Hippocampal formation (tissue), 2 donors: ENCODE measurements around the gene NDST1.

Source experiments
- DNase-seq, 2 donors: peaks; one replicate each; lab custom pipeline; 2025; lab: John Stamatoyannopoulos, UW

The NDST1 gene

DNA sequence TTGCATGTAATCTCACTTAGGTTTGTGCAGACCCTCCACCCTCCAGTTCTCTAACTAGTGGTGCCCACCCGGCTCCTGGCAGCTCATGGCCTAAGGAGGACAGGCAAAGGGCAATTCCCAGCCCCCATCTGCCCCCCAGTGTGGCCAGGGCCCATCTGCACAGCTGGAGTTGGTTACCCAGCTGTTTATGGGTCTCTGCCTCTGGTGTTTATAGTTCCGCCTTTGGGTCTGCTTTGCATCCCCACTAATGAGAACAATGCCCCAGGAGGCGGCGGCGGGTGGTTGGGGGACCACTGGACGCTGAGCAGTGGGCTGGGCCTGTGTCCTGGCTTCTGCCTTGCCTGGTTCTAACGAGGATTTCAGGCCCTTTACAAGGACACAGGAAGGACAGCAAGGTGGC, 62.4 kb downstream of the NDST1 start:
- DNase-seq = no peak

DNA sequence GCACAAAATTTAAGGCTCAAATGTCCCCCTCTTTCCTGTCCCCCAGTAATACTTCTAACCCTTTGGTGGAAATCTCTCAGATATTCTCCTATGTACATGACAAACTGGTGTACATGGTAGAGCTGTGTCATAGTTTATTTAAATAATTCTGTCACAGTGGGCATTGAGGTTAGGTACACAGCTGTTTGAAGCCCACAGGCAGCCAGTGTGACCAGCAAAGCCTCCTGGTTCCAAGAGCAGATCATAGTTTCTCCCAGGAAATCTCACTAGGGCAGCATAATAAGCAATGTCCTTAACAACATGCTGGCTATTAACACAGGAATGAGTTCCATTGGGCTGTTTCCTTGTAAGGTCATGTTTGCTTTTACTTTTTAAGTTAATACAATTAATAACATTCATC, 63.9 kb downstream of the NDST1 start:
- DNase-seq = no peak

DNA sequence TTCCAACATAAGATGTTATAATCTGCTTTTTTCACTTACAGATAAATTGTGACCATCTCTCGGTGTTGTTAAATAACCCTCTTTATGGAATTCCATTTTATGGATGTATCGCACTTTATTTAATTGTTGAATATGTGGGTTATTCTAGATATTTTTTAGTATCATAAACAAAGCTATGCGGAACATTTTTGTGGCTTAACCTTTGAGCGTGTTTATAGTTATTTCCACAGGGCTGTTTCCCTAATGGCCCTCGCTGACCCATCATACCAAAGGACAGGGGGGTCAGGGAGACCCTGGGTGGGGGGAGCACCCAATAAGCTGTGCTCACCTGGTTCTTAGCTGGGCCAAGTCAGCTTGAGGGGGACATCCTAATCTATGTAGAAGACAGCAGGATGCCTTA, 65.3 kb downstream of the NDST1 start:
- no peak for DNase-seq

DNA sequence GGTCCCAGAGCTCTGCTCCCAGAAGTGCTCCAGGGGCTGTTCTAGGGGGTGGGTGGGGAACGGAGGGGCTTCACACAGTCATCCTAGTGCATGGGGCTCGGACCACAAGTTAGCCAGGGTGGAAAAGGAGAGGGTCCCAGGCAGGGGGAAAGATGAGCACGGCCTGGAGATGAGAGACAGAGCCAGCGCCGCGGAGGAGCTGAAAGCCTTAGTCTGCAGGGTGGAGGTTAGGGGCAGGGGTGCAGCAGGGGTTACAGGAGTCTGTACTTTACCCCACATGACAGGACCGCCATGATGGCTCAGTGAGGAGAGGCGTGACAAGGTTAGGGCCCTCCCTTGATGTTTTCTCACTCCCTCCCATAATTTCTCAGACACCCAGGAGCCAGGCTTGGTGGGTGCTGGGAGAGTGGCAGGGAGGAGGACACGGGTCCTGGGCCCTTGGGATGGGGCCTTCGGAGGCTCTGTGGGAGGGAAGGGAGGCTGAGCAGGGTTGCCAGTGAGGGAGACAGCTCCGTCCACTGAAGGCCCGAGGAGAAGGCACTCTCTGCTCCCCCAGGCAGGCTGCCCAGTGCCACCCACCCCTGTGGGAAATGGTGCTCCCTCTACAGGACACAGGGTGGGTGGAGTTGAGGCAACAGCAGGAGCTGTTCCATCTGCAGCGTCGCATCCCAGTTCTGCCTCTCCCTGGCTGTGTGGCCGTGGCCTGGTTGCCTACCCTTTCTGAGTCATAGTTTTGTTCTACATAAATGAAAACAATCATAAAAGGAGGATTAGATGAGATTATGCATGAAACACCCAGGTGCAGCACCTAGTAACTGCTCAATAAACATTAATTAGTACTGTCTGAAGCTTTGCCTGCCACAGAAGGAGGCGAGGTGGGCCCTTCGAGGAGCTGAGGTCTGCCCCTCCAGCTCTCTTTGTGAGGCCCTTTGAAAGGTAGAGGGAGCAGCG, 66.2 kb downstream of the NDST1 start:
- DNase-seq = no peak

DNA sequence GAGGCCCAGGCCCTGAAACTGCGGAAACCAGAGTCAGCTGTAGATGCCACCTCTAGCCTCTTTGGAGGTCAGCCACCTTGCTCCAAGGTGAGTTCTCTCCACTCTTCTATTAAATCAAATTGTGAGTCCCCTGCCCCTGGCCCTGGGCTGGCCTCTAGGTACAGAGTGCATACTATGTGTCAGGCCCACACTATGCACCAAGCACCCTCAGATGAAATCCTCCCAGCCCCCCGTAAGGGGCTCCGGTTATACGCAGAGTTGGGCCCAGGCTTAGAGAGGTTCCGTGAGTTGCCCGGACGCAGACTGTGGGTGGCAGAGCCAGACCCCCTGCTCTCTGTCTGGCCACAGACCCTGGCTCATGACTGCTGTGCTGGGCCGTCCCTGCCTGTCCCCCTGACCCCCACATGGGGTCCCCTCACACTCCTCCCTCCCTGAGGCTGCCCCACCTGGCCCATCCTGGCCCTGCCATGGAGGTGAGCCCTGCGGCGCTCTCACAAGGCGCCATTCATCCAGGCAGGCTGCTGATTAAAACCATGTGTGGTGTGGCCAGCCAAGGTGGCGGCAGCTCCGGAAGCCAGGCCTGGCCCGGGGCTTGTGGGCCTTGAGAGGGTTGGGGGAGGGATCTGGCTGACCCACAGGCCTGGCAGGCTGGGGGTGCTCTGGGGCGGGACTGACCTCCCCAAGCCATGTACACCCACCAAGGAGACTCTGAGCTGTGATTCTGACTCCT, 67.1 kb downstream of the NDST1 start:
- no peak for DNase-seq

DNA sequence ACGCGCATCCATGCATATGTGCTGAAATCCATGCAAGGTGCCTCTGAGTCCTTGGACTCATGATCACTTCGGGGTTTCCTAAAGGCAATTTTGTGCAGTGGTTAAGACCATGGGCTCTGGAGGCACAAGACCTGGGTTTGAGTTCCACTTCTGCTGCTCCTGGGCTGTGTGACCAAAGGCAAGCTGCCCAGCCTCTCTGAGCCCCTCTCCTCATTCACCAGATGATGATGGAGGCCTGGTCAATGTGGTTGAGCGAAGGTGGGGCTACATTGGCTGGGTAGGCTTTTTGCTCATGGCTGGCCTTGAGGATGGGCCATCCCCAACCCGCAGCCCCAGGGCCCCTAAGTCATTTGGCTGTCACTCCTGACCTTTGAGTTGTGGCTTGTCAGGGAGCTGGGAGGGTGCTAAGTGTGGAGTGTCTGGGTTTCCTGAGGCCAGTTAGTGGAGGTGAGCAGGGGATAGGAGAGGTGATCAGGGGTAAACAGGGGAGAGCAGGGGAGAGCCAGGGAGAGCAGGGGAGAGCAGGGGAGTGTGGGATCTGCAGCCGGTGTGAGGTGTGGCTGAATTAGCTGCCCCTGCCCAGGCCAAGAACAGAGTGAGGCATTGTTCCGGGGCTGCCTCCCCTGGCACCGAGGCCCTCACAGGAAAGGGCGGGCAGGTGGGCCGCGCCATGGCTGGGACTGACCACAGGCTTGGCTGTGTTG, 68.0 kb downstream of the NDST1 start:
- DNase-seq = no peak

DNA sequence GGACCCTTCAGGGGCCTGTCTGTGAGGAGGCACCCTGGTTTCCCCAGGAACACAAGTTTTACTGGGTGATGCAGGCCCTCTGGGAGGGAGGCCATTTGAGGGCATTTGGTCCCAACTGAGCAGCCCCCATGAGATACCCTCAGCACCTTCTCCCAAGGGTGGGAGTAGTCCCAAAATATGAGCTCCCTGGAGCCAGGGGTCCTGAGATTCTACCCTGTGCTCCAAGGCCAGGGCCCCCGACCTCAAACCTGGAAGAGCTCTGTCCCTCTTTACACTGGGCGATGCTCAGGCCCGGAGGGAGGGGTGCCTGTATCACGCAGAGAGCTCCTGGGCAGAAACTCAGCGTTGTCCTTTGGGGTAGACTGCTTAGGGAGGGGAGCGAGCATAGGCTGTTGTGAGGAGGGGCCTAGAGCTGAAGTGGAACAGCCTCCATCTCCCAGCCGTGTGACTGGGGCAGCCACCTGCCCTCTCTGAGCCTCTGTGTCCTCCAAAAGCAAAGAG, 68.6 kb downstream of the NDST1 start:
- no peak for DNase-seq

DNA sequence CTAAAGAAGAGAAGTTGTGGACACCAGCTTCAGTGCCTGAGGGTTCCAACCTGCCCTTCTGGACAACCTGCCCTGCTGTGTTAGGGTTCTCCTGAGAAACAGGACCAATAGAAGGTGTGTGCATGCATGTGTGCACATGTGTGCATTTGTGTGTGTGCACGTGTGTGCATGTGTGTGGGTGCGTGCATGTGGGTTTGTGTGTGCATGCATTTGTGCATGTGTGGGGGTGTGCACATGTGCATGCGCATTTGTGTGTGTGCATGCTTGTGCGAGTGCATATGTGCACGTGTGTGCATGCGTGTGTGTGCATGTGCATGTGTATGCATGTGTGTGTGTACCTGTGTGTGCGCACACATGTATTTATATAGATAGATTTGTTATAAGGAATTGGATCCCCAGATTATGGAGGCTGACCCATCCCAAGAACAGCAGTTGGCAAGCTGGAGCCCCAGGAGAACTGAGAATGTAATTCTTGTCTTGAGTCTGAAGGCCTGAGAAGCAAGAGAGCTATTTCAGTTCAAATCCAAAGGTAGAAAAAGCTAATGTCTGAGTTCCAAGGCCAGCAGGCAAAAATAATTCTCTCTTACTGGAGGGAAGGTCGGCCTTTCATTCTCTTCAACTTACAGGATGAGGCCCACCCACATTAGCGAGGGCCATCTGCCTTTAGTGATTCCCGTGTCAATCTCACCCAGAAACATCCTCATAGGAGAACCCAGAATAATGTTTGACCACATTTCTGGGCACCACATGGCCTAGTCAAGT, 69.6 kb downstream of the NDST1 start:
- no peak for DNase-seq

DNA sequence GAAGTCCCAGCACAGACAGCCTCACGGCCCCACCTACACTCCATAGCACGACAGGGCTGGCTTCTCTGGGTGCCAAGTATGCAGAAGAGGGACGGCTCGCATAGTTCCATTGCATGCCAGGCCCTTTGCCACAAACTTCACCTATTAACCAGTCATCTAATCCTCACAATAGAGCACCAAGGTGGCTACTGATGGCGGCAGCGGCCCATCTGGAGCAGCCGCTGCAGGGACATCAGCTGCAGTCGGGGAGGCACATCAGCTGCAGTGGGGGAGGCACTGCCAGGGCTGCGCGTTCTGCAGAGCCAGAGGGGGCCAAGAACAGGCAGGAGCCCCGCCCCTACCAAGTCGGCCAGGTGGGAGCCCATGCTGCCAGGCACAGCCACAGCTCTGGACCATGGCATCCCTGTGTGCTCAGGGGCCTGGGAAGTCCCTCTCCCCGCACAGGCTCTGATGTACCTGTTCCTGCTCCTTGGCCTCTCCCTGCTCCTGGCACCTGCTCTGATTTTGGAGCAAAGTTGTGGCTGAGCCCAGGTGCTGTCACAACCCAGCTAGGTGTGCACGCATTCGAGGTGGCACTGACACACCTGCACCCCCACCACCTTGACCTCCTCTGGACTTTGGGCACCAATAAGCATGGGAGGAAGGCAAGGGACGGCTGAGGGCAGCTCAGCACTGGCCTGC, 71.0 kb downstream of the NDST1 start:
- DNase-seq = no peak

DNA sequence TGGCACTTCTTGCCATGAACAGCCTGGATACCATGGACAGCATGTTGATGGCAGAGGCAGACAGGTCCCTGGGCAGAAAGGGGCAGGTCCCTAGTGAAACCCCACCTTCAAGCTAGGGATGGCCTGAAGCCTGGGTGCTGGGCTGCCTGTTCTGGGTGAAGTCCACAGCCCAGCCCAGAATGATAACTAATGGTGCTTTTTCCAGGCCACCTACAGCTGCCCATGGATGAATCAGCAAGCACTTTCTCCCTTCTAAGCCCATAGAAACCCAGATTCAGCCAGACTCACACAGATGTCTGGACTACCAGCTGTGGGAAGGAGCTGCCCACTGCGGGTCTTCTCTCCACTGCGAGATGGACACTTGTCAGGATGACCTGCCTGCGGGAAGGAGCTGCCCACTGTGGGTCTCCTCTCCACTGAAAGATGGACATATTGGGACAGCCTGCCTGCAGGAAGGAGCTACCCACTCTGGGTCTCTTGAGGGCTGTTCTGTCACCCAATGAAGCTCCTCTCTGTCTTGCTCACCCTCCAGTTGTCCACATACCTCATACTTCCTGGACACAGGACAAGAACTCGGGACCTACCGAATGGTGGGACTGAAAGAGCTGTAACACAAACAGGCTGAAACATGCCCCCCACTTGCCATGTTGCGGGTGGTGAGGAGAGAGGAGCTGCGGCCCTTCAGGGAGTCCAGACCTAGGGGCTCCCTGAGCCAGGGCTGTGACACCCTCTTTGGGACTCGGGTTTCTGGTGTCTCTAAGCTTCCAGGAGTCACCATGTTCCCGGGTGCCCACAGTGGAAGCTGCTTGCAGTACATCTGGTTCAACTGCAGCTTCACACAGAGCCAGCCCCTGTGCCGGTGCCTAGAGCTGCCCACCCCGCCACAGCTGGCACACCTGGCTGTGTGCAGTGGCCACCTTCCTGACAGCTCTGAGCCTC, 71.8 kb downstream of the NDST1 start:
- DNase-seq = no peak

DNA sequence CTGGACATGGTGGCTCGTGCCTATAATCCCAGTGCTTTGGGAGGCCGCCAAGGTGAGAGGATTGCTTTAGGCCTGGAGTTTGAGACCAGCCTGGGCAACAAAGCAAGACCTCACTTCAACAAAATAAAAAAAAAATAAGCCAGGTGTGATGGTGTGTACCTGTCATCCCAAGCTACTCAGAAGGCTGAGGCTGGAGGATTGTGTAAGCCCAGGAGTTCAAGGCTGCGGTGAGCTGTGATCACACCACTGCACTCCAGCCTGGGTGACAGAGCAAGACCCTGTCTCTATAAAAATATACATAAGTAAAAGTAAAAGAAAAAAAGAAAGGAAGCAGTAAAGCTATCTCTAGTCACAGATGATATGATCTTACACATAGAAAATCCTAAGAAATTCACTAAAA, 73.0 kb downstream of the NDST1 start:
- DNase-seq = no peak

DNA sequence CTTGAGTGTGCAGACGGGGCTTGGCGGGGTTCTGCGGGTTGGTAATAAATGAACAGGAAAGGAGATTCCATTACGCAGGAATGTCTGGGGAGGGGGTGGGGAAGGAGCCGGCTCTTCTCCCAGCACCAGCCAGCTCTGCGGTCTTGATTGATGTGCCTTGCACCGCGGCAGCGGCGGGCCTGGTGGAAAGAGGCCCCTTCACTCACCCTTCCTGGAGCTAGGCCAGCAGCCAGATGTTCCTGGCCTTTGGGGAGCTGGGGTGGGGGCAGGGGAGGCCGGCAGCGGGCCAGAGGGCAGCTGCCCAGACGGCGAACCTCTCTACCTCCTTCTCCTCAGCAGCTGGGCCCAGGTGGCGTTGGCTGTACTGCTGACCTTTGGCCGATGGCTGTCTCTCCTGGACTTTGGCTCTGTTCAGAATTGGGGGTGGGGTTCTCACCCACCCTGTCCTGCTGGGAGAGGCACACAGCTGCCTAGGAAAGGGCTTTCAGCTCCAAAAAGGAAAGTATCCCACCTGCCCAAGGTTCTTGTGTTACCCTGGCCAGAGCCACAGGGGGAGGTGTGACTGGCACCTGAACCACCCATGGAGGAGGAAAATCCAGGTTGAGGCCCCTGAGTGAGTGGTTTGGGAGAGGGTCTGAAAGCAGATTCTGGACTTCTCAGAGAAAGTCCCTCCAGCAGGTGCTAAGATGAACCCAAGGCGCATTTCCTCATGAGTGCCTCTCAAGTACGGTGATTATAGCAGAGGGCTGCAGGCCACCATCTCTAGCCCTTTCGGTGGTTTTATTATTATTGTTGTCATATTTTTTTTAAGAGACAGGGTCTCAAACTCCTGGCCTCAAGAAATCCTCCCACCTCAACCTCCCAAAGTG, 74.5 kb downstream of the NDST1 start:
- no peak for DNase-seq

DNA sequence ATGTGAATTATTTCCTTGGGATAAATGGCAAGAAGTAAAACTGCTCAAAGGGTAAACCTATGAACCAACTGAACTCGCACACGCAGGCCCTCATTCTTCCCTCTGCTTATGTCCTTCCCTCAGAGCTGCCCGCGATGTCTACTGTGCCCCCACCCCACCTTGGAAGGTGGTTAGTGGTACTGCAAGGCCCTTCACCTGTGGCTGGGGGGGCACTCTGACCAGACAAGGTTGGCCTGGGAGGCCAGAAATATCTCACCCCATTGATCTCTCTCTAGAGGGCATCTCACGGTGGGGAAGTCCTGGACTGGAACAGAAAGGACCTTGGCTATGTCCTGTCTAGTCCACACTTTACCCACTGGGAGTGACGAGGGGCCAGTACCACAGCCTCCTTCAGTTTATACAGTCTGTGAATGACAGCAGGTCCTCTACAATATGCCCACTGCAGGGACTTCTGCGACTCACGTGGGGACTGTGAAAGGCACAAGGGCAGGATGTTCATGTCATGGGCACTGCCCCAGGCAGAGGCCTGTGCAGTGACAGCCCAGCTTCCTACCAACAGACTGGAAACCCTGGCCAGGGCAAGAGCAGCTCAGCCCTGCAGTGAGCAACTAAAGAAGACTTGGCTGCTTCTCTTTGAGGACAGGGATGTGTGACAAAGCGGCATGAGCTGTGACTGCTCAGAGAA, 75.8 kb downstream of the NDST1 start:
- no peak for DNase-seq

DNA sequence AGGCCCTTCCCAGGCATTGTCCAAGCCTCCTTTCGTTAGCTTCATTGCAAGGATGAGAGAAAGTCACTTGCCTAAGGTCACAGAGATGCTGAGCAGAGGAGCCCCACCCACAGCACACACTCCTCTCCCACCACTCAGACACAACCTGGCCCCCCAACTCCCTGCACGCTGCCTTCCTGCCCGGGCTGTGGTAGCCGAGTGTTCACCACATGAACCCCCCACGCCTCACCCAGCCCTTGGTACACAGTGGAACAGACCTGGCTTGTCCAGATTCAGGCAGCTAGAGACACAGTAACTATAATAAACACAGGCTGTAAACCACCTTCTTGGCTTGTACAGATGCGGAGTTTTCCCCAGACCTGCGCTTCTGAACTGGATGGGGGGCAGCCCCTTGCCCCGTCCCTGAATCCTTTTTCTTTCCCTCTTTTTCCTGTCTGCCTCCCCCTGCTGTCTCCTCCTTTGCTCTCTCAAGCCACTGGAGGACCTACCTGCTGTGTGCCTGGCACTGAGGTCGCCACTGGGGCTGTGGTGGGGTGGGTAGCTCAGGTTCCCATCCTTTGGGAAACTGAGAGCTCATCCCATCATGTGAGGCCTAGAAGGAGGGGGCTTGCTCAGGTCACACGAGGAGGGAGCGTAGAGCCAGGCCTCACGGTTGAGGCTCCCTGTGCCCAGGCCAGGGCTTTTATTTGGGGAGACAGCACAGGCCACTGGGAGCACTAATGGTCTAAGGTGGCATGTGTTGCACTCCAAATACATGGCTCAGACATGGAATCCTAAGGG, 76.8 kb downstream of the NDST1 start:
- no peak for DNase-seq

DNA sequence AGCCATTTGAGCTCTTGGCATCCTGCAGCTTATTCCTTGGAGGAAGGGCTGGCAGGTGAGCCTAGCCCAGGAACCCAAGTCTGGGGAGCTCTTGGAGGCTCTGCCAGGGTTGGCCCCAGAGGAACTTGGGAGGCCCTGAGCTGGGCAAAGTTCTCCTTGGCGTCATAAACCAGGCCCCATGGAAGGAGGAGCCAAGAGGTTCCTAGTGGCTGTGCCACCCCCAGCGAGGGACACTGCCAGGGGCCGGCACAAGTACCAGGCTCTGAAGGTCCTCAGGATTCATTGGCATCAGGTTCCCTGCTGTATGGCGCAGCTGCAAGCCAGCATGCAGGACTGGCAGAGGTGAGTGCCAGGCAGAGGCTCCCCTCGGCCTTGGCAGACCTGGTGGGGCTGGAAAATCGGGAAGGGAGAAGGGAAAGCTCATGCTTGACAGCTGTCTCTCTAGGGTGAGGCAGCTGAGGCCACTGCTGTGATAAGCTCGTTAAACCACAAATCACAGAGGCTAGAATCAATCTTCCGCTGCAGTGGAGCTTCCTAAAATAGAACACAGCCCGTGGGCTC, 77.9 kb downstream of the NDST1 start:
- no peak for DNase-seq

DNA sequence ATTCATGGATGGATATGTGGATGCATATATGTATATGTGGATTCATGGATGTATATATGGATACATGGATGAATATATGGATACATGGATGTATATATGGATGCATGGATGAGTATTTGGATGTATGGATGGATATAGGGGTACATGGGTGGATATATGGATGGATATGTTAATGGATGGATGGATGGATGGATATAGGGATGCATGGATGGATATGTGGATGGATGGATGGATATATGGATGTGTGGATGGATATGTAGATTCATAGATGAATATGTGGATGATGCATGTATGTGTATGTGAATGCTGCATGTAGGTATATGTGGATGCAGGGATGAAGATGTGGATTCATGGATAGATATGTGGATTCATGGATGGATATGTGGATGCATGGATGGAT, 79.1 kb downstream of the NDST1 start:
- no peak for DNase-seq
